HCT116 (cell line): ENCODE measurements around the gene GABBR1. TPM values are rescaled to one million over a fixed set of nuclear protein-coding genes. Genes with fewer than 3 reads are reported as not detected.

ENCODE experiments used
- ATAC-seq: fragments of 200-7000 bp; cut with Tn5 transposase; 2 replicates; pipeline ENCODE4 v1.9.1; 2020; ENCODE audit warnings: mild to moderate bottlenecking, moderate library complexity
- BruUV-seq: library from RNA; stranded (reverse); fragments of 400-500 nt; replicated peaks from 2 replicates; lab custom pipeline; 2021; lab: Mats Ljungman, UMichigan
- CTCF ChIA-PET: fragments of 300-600 bp; sonication (Branson Sonifier 250); formaldehyde crosslinking; loops from one replicate; lab custom pipeline; 2021; ENCODE audit warnings: antibody characterized with exemption; lab: Charles Lee
- POLR2A ChIA-PET: fragments of 300-600, 350-600 bp; sonication (Branson Sonifier 250); formaldehyde crosslinking; loops from one replicate; lab custom pipeline; 2021; ENCODE audit warnings: antibody characterized with exemption; lab: Charles Lee
- RAD21 ChIA-PET, 2 experiments: fragments of 300-600 bp; sonication (Branson Sonifier 250); formaldehyde crosslinking; loops; one replicate each; lab custom pipeline; 2023; ENCODE audit warnings: low total read pairs in 2 of 2; ENCODE audit not compliant: uncharacterized antibody in 2 of 2, unreplicated experiment in 2 of 2, low non-redundant PET in 1 of 2; lab: Charles Lee
- DNase-seq: peaks from one replicate; pipeline ENCODE4 v3.0.0-alpha.2; 2010; ENCODE audit warnings: low read depth, low spot score
- H2AFZ ChIP-seq: fragments of 200-600 bp; shearing (Covaris generic), sonication (generic); 2 replicates; pipeline ENCODE4 v1.6.1; 2017; ENCODE audit warnings: low read depth, mixed run types, mixed read lengths, antibody characterized with exemption, low read length; ENCODE audit not compliant: poor library complexity, severe bottlenecking
- H3K27ac ChIP-seq: 2 replicates; pipeline ENCODE4 v1.5.1; 2012; ENCODE audit warnings: low read depth, low read length
- H3K27me3 ChIP-seq: fragments of 200-600 bp; sonication (generic); 2 replicates; pipeline ENCODE4 v1.6.1; 2016; ENCODE audit warnings: mixed run types, low read length, mixed read lengths; ENCODE audit not compliant: insufficient read depth
- H3K36me3 ChIP-seq, 2 experiments: fragments of 200-500 bp in 1 of 2; fragments of 200-600 bp in 1 of 2; sonication (Bioruptor generic) in 1 of 2; sonication (generic) in 1 of 2; 2 replicates each; pipeline versions ENCODE4 v1.5.1 to v1.6.1; 2014 to 2016; ENCODE audit warnings: low read length in 2 of 2, inconsistent platforms in 1 of 2, mixed read lengths in 1 of 2, mixed run types in 1 of 2; ENCODE audit not compliant: insufficient read depth in 2 of 2, control insufficient read depth in 1 of 2
- H3K4me1 ChIP-seq, 2 experiments: fragments of 200-600 bp in 1 of 2; sonication (generic) in 1 of 2; 2 replicates each; pipeline versions ENCODE4 v1.5.1 to v1.6.1; 2012 to 2017; ENCODE audit warnings: low read length in 2 of 2, inconsistent platforms in 1 of 2, mild to moderate bottlenecking in 1 of 2, mixed read lengths in 1 of 2, mixed run types in 1 of 2, moderate library complexity in 1 of 2; ENCODE audit not compliant: insufficient read depth in 2 of 2, control insufficient read depth in 1 of 2
- H3K4me2 ChIP-seq: fragments of 200-600 bp; sonication (generic); 2 replicates; pipeline ENCODE4 v1.6.1; 2017; ENCODE audit warnings: mixed run types, low read length, mixed read lengths
- H3K4me3 ChIP-seq, 2 experiments: fragments of 200-600 bp in 1 of 2; sonication (generic) in 1 of 2; replicated peaks in 1 of 2; 2 replicates each; pipeline ENCODE4 v1.5.1; 2011 to 2016; ENCODE audit warnings: low read length in 2 of 2, control low read depth in 1 of 2, low read depth in 1 of 2, mild to moderate bottlenecking in 1 of 2, mixed read lengths in 1 of 2, mixed run types in 1 of 2
- H3K79me2 ChIP-seq: fragments of 200-600 bp; sonication (generic); 2 replicates; pipeline ENCODE4 v1.6.1; 2017; ENCODE audit warnings: mild to moderate bottlenecking, mixed run types, low read length, moderate library complexity, mixed read lengths; ENCODE audit not compliant: insufficient read depth
- H3K9ac ChIP-seq: fragments of 200-600 bp; sonication (generic); 2 replicates; pipeline ENCODE4 v1.6.1; 2016; ENCODE audit warnings: low read length, mixed read lengths
- H3K9me2 ChIP-seq: fragments of 200-600 bp; sonication (generic), shearing (Covaris generic); 2 replicates; pipeline ENCODE4 v1.6.1; 2017; ENCODE audit warnings: mixed run types, mild to moderate bottlenecking, moderate library complexity; ENCODE audit not compliant: insufficient read depth
- H3K9me3 ChIP-seq, 2 experiments: fragments of 200-500 bp in 1 of 2; fragments of 200-600 bp in 1 of 2; sonication (Bioruptor generic) in 1 of 2; sonication (generic) in 1 of 2; 2 replicates each; pipeline ENCODE4 v1.6.1; 2014 to 2017; ENCODE audit warnings: low read length in 2 of 2, mixed read lengths in 2 of 2, inconsistent platforms in 1 of 2, low read depth in 1 of 2, mild to moderate bottlenecking in 1 of 2, mixed run types in 1 of 2, moderate library complexity in 1 of 2; ENCODE audit not compliant: control insufficient read depth in 1 of 2, insufficient read depth in 1 of 2
- H4K20me1 ChIP-seq: fragments of 200-600 bp; sonication (generic), shearing (Covaris generic); 2 replicates; pipeline ENCODE4 v1.6.1; 2017; ENCODE audit warnings: mixed run types, mild to moderate bottlenecking, moderate library complexity; ENCODE audit not compliant: insufficient read depth
- CTCF ChIP-seq, 3 experiments: fragments of 200-600 bp in 1 of 3; sonication (generic) in 1 of 3; IDR thresholded peaks in 2 of 3; conservative IDR thresholded peaks in 1 of 3; 2 replicates each; pipeline ENCODE4 v1.5.1; 2012 to 2017; ENCODE audit warnings: low read depth in 2 of 3, low read length in 2 of 3, antibody characterized with exemption in 1 of 3, borderline replicate concordance in 1 of 3, control low read depth in 1 of 3, mild to moderate bottlenecking in 1 of 3, mixed read lengths in 1 of 3, mixed run types in 1 of 3, moderate library complexity in 1 of 3; ENCODE audit not compliant: insufficient read depth in 1 of 3
- ELF1 ChIP-seq: IDR thresholded peaks from 2 replicates; pipeline ENCODE4 v1.6.1; 2012; ENCODE audit warnings: low read depth, borderline replicate concordance
- EZH2phosphoT487 ChIP-seq: fragments of 200-600 bp; IDR thresholded peaks from 2 replicates; pipeline ENCODE4 v1.6.1; 2018; ENCODE audit warnings: antibody characterized with exemption, borderline replicate concordance
- RAD21 ChIP-seq: IDR thresholded peaks from 2 replicates; pipeline ENCODE4 v1.6.1; 2012; ENCODE audit warnings: low read depth, mild to moderate bottlenecking
- SIN3A ChIP-seq: IDR thresholded peaks from 2 replicates; pipeline ENCODE4 v1.6.1; 2012; ENCODE audit warnings: low read depth
- SRF ChIP-seq: IDR thresholded peaks from 2 replicates; pipeline ENCODE4 v1.6.1; 2012; ENCODE audit warnings: low read depth
- YY1 ChIP-seq: IDR thresholded peaks from 2 replicates; pipeline ENCODE4 v1.6.1; 2011; ENCODE audit warnings: low read length, low read depth, moderate library complexity, mild to moderate bottlenecking; ENCODE audit not compliant: insufficient replicate concordance; ENCODE audit errors: extremely low read depth
- ZBTB33 ChIP-seq: IDR thresholded peaks from 2 replicates; pipeline ENCODE4 v1.6.1; 2011; ENCODE audit warnings: mild to moderate bottlenecking, low read length, moderate library complexity; ENCODE audit not compliant: insufficient replicate concordance; ENCODE audit errors: extremely low read depth
- intact Hi-C: fragments of 100-400 bp; cut with micrococcal nuclease; formaldehyde crosslinking; loops from 2 replicates; pipeline ENCODE4 v1.10.0; 2022
- total RNA-seq: library from RNA; stranded (reverse); gene quantifications from one replicate; pipeline ENCODE4 v1.2.1, GENCODE V29; 2021; ENCODE audit not compliant: unreplicated experiment

GABBR1 gene
- total RNA-seq, 1 experiment from 2014 or later = 43.4 TPM

GRCh38 chr6:29653452-29654038 is 20.6 kb upstream of the GABBR1 start:
- H2AFZ ChIP-seq = peak overlapping the region; percentile 97
- H3K36me3 ChIP-seq = no peaks in the 10 kb centered on the region
- no peak overlapping the region for H3K27ac ChIP-seq
- no peak overlapping the region for H3K4me3 ChIP-seq
- peaks cover 6 to 15% of the 10 kb centered on the region in 2 experiments; a peak in 3 of 4 replicates for H3K4me1 ChIP-seq
- H3K9ac ChIP-seq = no peak overlapping the region
- H3K79me2 ChIP-seq = no peaks in the 10 kb centered on the region
- ATAC-seq (peak; percentile 17; the same call in 1 of the 2 replicates), DNase-seq (peak; percentile 74)
- POLR2A ChIA-PET = interaction anchor here (0.6 to 1.9 kb wide), 4 partner anchors 10 to 19 kb away, joined by 3 to 5 read pairs (median 4); no protein-coding TSS in a partner anchor
- H3K9me3 ChIP-seq = no peaks in the 10 kb centered on the region
- no peak for TF ChIP-seq ZBTB33
- no peak for TF ChIP-seq SIN3A
- TF ChIP-seq CTCF (IDR thresholded peaks at IDR 0.05 in 2 of 3, conservative IDR thresholded peaks at IDR 0.05 in 1 of 3; ENCODE audit: borderline replicate concordance in 1 of 3, insufficient read depth in 1 of 3, low read depth in 2 of 3, low read length in 2 of 3) = peak; percentile 59 to 69 (median 63); a peak in 5 of 6 replicates
- peak; percentile 57 for TF ChIP-seq RAD21
- peak; percentile 33 for TF ChIP-seq YY1
- TF ChIP-seq SRF = no peak
- no peak for TF ChIP-seq EZH2phosphoT487
- no peak for TF ChIP-seq ELF1
- no peaks in the 10 kb centered on the region for H3K9me2 ChIP-seq
- intact Hi-C loops = loop anchor here (5.0 kb wide), 1 partner anchor 276 kb away; the partner anchor contains the start of gene OR12D3
- CTCF ChIA-PET = interaction anchor here (0.8 to 3.5 kb wide), 36 partner anchors 9 to 449 kb away, joined by 3 to 70 read pairs (median 5); partner anchors contain the start of genes GABBR1 and OR12D3
- no peaks in the 10 kb centered on the region for H4K20me1 ChIP-seq
- no peaks in the 10 kb centered on the region for H3K27me3 ChIP-seq
- no TSS peak for BruUV-seq
- H3K4me2 ChIP-seq = peak overlapping the region; percentile 28; the same call in 1 of the 2 replicates
- RAD21 ChIA-PET = no interaction called here
